HG02970 (cell line): ENCODE data around the gene DDX5.

Source experiments
- ATAC-seq: cut with Tn5 transposase; IDR thresholded peaks from one replicate; pipeline ENCODE4 v1.9.1; 2021; ENCODE audit warnings: mild to moderate bottlenecking, moderate library complexity, moderate number of reproducible peaks; ENCODE audit not compliant: unreplicated experiment, low FRiP score

DDX5 gene

DNA sequence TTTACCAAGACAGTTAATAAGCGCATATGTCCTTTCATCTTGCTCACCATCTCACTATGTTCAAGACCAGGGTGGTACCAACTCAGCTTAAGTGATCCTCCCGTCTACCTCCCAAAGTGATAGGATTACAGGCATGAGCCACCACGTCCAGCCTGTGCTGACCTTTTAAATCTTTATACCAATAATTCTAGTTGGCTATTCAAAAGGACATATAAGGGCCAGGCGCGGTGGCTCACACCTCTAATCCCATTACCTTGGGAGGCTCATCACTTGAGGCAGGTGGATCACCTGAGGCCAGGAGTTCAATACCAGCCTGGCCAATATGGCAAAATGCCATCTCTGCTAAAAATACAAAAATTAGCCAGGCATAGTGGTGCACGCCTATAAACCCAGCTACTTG, 3.1 kb upstream of the DDX5 start:
- no peak for ATAC-seq

DNA sequence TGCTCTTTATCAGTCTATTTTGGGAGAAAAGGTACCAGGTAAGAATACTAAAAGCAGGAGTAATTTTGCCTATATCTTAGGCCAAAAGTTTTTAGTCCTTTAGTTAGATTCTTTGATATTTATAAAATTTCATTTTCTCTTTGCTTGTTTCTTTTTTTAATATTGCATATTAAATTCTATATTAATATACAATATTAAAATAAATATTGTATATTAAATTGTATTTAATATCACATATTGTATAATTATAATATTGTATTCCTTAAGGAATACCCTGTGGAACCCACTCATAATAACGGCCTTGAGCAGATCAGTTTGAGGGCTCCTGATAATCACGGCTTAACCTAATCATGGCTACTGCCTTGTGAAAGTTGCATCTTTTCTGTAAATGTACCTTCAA, 2.6 kb upstream of the DDX5 start:
- no peak for ATAC-seq

DNA sequence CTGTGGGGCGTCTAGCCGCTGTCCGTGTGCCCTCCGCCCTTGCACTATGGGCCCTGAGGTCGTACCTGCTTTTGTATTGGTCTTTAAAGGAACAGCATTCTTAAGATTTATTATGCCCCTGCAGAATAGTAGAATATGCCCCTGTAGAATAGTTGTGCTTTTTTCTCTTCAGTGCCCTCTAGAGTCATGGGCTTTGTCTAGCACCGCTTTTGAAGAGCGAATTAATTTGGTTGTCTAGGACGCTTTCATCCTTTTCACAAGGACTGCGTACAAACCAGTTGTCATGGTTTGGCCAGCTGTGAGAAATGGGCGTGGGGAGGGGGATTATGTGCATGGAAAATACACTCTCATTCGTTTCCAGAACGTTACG, 1.3 kb upstream of the DDX5 start:
- ATAC-seq: peak; percentile 4

DNA sequence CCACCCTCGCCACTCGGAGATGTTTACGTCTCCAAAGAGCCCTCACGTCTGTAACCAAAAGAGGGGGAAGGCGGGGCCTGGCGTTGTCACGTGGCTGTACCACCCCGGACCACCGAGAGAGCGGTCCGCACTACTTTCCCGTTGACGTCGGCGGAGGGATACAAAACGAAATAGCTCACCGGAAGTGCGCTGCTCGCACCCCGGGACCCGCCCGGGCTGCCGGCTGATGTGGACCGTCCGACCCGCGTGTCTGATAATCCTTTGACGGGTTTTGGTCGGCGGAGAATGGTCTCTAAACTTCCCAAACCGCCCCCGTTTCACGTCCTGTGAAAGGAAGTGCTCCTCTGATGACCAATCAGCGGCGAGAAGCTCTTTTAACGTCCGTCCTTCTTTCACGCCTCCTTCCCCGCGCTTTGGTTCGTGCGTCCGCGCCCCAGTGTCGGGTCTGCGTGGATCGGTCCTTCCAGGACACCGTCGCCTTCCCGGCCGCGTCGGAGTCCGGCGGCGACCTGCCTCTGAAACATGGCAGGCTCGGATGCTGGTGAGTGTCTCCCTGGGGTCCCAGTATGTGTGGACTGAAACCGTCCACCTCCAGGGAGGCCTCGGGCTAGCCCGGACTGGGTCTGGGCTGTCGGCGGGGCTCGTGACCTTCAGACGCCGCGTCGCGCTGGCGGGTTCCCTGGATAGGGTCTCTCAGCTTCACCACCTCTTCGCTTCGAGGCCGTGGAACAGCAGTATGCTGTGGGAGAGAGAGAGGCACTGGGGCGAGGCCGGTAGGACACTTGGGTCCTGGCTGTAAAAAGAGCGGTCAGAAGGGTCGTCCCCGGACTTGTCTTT, 705 bp upstream of the DDX5 start, which contains the start of gene CEP95:
Gene CEP95, plus strand, starts transcription at position 402 of the 837 bp plus-strand sequence. Its CDS starts 121 bp downstream, at position 523.
- ATAC-seq: peak; percentile 58

DNA sequence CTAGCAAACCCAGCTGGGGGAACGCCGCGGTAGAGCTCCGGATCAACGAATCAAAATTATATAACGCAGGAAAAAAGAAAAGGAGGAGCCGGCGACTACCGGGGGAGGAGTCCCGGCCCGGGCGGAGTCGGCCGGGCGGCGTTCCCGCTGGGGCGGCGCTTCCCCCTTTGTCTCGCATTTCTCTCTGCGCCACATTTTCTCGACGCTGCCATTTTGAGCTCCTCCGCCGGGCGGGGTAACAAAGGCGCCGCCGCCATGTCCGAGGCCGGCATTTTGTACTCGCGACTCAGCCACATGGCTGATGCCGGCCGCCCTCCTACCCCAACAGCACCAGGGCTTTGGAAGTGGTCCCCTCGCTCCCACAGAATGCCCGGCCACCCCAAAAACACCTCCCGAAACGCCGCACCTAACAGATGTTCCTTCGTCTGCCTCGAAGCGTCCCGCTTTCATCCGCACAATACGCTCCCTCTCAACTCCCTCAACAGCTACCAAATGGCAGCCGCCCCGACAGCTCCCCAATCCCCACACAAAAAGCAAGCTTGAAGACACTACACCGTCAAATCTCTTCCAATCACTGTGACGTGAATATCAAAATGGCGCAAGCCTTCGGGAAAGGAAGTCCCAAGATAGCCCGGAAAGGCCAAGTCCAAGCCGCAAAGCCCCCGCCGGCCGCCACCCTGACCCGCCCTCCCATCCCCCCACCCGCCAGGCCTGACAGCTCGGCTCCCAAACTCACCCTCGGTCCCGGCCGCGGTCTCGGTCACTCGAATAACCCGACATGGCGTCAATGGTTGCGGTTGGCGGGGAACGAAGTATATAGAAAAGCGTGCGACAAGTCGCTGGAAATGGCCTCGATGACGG, 519 bp downstream of the DDX5 start:
- peak; percentile 1 for ATAC-seq

DNA sequence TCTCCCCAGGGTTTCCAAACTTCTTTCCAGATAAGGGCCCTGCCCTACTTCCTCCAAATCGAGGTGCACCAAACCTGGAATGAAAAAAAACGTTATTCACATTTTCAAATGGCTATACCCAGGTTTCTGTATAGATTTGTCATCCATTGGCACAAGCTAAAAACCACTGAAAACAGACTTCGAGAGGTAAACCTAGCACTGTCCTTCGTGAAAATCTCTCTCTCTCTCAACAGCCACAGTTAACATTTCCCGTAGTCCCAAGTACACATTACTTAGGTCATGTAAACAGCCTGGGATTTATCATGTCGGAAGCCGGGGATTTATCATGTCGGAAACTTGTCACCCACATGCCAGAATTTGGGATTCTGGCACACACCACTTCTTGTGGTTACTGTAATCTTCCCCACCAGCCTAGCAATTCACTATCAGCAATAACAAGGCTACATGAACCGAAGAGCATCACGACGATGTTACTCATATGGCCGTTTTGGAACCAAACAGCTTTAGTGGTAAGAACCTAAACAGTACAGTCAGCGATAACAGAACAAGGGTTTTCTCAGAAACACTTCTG, 1.2 kb downstream of the DDX5 start:
- no peak for ATAC-seq

DNA sequence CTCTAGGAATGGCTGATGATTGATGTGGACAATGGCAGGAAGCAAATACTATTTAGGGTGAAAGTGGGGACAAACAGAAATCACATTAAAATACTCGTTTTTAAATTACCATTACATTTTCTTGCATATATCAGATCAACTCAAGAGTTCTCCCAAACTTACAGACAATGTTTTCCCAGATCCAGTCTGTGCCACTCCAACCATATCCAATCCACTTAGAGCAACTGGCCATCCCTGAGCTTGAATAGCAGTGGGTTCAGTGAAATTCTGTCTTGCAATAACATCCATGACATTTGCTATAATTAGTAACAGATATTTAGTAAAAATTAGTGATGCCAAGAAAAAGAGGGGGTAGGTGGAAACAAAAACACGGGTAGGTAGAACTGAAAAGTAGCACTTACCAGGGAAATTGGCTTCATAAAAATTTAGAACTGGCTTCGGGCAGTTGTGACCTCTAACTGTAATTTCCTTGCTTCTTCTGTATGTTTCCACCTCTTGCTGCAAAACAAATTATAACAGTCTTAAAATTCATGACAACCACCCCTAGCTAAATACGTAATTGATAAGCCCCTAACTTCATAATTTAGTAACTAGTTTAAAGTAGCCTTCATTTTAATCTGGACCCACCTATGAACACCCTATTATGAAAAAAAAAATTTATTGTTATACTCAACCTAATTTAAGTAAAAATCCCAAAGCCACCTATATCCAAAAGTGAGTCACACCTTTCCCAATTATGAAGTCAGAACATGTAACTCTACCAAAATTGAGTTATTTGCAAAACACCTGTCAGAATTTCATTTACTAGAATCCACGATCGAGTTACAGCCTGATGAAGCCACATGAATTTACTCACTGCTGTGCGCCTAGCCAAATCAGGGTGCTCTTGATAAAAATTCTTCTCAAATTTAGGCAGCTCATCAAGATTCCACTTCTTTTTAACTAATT, 2.0 kb downstream of the DDX5 start:
- no peak for ATAC-seq

DNA sequence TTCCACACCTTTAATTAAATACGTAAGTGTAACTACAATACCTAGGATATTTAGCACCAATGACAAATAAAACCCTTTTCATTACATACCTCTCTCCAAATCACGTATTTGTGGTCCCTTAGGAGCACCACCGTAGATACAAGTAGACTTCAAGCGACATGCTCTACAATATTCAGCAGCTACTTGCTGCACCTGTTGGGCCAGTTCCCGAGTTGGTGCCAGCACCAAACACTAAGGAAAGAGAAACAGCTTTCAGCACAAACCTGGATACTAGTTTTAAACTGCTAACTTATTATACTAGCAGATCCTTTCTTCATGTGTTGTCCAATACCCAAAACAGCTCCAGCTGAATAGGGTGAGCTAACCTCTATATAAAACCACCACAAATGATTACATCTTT, 2.7 kb downstream of the DDX5 start:
- ATAC-seq: no peak

DNA sequence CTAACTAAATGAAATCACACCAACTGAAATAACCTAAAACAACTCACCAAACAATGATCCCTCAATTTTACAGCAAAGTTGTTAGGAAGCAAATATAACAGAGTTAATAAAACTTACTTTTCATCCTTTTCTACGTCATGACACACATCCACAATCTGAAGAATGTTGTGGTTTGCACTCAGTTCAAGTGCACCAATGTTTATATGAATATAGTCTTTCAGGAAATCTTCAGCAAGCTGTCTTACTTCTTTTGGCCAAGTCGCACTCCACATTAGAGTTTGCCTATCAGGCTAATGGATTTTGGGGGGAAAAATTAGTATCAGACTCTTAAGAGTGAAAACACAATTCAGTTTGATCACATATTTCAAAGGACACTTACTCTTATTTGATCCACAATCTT, 3.3 kb downstream of the DDX5 start:
- no peak for ATAC-seq

DNA sequence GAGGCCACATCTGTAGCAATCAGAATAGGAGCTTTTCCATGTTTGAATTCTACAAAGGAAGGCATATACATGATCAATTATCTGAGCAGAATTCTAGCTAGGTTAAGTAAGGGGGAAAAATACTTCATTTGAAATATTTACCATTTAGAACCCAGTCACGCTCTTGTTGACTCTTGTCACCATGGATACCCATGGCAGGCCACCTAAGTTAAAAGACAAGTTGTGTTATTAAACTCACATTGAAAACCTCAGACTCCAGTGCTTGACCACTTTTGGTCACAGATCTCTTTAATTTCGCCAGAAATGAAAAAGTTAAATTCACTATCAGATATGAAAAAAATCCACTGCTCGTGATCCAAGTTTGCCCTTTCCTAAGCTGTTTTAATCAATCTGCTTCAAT, 4.1 kb downstream of the DDX5 start:
- ATAC-seq: no peak

DNA sequence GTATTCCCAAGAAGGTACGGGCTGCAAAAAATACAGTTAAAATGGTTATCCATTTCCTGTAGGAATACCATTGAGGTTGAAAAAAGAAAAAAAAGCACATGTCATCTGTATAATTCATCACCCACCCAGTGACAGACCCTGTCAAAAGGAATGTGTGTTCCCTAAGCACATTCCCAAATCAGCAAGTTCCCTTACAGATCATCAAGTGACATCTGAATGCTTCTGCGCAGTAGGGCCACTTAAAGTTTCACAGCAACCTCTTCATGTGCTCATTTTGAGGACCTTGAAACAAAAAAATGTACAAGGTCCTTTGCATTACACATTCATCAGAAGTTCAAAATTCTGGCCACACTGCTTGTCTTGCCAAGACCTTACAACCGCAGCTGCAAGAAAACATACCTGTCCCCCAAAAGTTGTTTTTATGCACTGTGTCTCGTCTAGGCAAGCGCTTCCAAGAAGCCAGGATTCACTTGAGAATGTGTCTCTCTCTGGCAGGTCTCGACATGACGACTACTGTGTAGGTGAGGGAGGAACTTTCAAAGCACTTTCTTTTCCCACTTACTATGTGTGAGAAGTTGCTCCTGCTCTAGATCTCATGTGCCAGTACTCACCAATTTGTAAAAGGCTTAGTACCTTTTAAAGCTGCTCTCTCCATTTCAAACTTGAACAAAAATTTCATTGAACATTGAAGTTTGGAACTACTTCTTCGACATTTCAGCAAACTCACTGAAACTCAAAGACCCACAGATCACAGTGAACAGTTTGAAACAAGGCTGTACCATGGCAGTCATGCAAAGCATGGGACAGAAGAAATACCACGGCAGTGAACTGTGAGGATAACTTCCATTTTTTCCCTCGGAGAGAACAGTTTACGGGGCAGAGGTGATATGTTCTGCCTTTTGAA, 5.0 kb downstream of the DDX5 start:
- ATAC-seq: no peak

DNA sequence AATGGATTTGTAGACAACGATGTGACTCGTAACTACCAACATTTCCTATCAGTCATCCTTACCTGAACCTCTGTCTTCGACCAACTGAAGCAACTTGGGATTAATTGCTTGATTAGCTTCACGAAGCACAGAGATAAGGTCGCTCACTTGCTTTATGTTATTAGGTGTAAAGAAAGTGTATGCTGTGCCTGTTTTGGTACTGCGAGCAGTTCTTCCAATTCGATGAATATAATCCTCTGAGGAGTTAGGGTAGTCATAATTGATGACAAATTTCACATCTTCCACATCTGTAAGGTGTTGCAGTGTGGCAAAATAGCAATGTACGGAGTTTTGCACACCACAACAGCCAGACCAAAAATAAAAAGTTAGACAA, 5.6 kb downstream of the DDX5 start:
- no peak for ATAC-seq

DNA sequence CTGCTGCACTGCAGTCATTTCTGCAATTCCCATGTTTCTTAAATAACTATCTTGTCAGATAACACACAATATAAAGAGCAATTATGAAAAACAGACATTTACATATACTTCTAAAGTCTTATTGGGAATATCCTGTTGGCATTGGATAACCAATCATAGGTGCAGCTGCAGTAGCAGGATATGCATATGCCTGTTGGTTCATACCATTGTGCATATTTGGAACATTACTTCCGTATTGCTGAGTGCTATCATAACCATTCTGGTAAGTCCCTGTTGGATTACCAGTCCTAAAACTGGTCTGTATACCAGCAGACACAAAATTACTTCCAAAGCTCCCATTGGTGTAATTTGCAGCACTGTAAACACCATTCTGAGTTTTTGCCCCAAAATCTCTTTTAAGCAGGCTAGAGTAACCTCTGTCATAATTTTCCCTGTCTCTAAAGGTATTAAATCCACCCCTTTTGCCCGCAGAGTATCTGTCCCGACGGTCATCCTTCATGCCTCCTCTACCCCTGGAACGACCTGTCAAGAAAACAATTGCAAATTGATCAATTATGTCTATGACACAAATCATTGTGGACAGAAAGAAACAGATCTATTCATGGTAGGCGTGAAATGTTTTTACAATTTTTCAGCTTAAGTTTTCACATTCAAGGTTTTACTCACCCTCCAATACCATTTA, 6.1 kb downstream of the DDX5 start:
- ATAC-seq: no peak

DNA sequence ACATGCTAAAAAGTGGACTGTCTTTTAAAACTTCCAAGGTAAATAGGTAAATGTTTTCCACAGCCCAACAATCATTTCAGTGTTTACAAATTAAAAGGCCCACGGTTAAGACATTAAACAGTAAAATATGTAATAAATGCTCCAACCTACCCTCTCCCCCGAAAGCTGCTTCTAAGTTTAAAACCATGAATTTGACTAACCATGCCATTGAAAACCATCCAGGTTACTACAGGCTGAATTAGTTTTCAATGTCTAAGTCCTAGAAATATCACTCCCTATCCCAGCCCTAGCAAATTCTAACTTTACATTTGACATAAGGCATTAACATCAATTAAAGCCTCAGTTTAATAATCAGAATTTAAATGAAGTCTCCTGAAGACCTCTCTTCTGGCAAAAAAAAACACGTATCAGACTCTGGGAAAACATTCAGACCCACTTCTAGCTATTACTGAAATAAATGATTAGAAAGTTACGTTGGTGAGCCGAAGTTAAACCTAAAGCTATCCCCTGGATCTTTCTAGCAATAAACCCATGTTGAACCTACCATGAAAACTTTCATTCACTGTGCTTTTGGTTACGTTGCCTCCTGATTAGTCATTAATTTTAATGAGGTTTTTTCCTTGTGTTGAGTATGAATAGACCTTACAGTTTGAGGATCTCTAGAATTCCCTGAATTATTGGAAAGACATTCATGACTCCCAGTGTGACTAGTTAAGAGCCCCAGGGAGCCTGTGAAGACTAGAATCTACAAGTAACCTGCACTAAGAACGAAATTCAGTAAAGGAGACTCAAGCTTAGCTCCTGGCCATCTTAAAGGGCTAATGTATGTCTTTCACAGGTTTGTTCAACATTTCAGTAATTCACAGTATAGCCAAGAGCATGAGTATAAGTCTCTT, 7.5 kb downstream of the DDX5 start:
- ATAC-seq: no peak

DNA sequence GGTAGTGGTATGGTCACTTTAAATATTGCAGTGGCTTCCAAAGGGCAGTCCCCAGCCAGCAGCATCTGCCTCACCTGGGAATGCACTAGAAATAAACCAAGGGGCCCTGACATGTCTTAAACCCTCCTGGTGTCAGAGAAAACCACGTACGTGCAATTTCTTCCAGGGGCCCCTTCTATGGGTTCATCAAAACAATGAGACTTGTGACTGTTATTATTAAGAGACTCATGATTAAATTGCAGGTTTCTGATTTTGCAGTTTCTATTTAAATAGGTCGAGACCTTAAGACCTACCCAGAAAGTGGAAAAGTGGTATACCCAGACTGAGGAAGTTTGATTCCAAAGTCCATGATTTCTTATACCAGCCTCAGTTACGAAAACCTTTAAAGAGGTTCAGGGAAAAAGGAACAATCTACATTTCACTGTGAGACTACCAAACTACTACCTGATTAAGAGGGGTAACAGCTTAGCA, 8.5 kb downstream of the DDX5 start:
- no peak for ATAC-seq

DNA sequence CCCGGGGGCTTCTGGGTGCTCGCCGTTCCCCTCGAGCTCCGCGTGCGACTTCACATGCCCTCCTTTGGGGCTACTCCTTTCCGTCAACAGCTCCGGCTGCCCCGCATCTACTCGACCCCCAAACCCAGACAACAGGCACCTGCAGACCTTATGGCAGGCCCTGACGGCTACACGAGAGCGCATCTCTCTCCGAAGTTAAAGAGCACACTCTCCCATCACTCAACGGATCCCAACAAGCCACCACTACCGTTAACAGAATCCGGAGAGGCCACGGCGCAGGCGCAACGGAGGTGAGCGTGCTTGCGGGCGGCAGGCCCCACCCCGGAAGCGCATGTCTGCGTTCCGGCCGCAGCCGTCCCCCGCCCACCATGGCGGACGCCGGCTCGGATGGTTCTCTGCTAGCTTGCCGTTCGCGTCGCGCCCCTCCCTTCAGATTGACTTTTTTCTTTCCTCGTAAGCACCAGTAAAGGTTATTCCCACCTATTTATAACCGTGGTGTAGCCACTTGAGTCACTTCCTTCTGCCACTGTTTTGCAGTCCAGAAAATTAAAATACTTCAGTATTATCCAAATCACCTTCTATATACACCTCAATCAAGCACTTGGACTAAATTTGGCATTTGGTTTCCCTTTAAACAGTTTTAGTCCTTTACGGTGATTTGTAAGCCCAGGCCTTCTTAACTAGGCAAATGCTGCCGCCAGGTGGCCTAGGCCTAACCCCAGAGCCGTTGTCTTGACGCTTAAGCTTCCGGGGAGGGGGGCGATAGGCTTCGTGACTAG, 9.1 kb downstream of the DDX5 start, which contains the start of gene POLG2:
Gene POLG2, minus strand, starts transcription at position 269 of the 779 bp plus-strand sequence. Its CDS starts 86 bp downstream, at position 183.
- ATAC-seq: peak; percentile 81

DNA sequence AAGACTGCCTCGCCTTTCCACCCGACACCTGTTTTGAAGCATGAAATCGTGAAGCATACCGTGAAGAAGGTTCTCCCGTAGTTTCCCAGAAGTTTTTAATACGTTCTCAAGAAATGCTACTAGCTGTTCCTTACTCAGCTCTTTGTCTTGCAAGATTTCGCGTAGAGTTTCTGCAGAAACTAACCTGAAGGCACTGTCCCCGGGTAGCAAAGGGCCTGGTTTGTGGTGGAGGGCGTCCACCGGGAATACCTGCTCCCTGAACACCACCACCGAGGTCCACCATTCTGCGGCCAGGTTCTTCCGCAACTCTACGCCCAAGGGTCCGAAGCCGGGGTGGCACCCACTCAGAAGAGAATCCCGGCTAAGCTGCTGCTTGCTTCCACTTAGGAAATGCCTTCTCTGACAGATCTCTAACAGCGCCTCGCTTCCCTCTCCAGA, 9.7 kb downstream of the DDX5 start:
- peak; percentile 9 for ATAC-seq
